H9 (cell line): ENCODE data around the gene B3GNT9. TPM values are rescaled to one million over a fixed set of nuclear protein-coding genes. Genes with fewer than 3 reads are reported as not detected.

Experiments
- DNase-seq: peaks from one replicate; pipeline ENCODE4 v3.0.0-alpha.2; 2017
- H2AFZ ChIP-seq: one replicate; pipeline ENCODE4 v1.6.1; 2013; ENCODE audit warnings: mild to moderate bottlenecking, low read length, control low read depth, moderate library complexity
- H2AK5ac ChIP-seq: 2 replicates; pipeline ENCODE4 v1.6.1; 2013; ENCODE audit warnings: low read length, control low read depth, mixed read lengths; ENCODE audit not compliant: insufficient read length
- H2BK120ac ChIP-seq: one replicate; pipeline ENCODE4 v1.6.1; 2013; ENCODE audit warnings: low read depth, mild to moderate bottlenecking, low read length, control low read depth, inconsistent platforms; ENCODE audit not compliant: poor library complexity, severe bottlenecking
- H2BK12ac ChIP-seq: 2 replicates; pipeline ENCODE4 v1.6.1; 2013; ENCODE audit warnings: low read length, control low read depth, mixed read lengths, low read depth; ENCODE audit not compliant: insufficient read length
- H2BK15ac ChIP-seq: 2 replicates; pipeline ENCODE4 v1.6.1; 2013; ENCODE audit warnings: low read depth, low read length, control low read depth
- H2BK20ac ChIP-seq: one replicate; pipeline ENCODE4 v1.6.1; 2013; ENCODE audit warnings: low read depth, mild to moderate bottlenecking, low read length, control low read depth, inconsistent platforms; ENCODE audit not compliant: poor library complexity, severe bottlenecking
- H2BK5ac ChIP-seq: 2 replicates; pipeline ENCODE4 v1.6.1; 2013; ENCODE audit warnings: low read length, control low read depth, mixed read lengths; ENCODE audit not compliant: insufficient read length
- H3K14ac ChIP-seq: 2 replicates; pipeline ENCODE4 v1.6.1; 2013; ENCODE audit warnings: low read length, control low read depth; ENCODE audit not compliant: insufficient read depth
- H3K18ac ChIP-seq: 2 replicates; pipeline ENCODE4 v1.6.1; 2013; ENCODE audit warnings: low read depth, mild to moderate bottlenecking, mixed read lengths, low read length, control low read depth; ENCODE audit not compliant: insufficient read length
- H3K23ac ChIP-seq: 2 replicates; pipeline ENCODE4 v1.6.1; 2013; ENCODE audit warnings: low read length, control low read depth, mixed read lengths, low read depth; ENCODE audit not compliant: insufficient read length
- H3K23me2 ChIP-seq: 2 replicates; pipeline ENCODE4 v1.6.1; 2013; ENCODE audit warnings: low read depth, mild to moderate bottlenecking, mixed read lengths, low read length, control low read depth; ENCODE audit not compliant: insufficient read length, poor library complexity, severe bottlenecking
- H3K27ac ChIP-seq: 2 replicates; pipeline ENCODE4 v1.5.1; 2013; ENCODE audit warnings: low read length, control low read depth, mixed read lengths, low read depth; ENCODE audit not compliant: insufficient read length
- H3K27me3 ChIP-seq: 2 replicates; pipeline ENCODE4 v1.6.1; 2013; ENCODE audit warnings: low read length, control low read depth, inconsistent platforms; ENCODE audit not compliant: insufficient read depth
- H3K4ac ChIP-seq: 2 replicates; pipeline ENCODE4 v1.6.1; 2013; ENCODE audit warnings: low read depth, mild to moderate bottlenecking, control low read depth, inconsistent platforms, low read length, moderate library complexity
- H3K4me1 ChIP-seq: 2 replicates; pipeline ENCODE4 v1.6.1; 2013; ENCODE audit warnings: low read length, control low read depth, inconsistent platforms; ENCODE audit not compliant: insufficient read depth
- H3K4me2 ChIP-seq: 2 replicates; pipeline ENCODE4 v1.6.1; 2013; ENCODE audit warnings: low read length, control low read depth, mixed read lengths; ENCODE audit not compliant: insufficient read length, insufficient read depth
- H3K56ac ChIP-seq: 2 replicates; pipeline ENCODE4 v1.6.1; 2013; ENCODE audit warnings: low read depth, mild to moderate bottlenecking, mixed read lengths, low read length, control low read depth; ENCODE audit not compliant: insufficient read length
- H3K79me1 ChIP-seq: 2 replicates; pipeline ENCODE4 v1.6.1; 2013; ENCODE audit warnings: low read depth, mild to moderate bottlenecking, moderate library complexity, low read length, control low read depth, inconsistent platforms; ENCODE audit not compliant: insufficient read depth, poor library complexity, severe bottlenecking
- H3K79me2 ChIP-seq: 2 replicates; pipeline ENCODE4 v1.6.1; 2013; ENCODE audit warnings: low read length, control low read depth, inconsistent platforms; ENCODE audit not compliant: insufficient read depth
- H3K9ac ChIP-seq: 2 replicates; pipeline ENCODE4 v1.6.1; 2013; ENCODE audit warnings: low read length, control low read depth, mixed read lengths; ENCODE audit not compliant: insufficient read length; ENCODE audit errors: extremely low read depth
- H3K9me3 ChIP-seq: one replicate; pipeline ENCODE4 v1.6.1; 2013; ENCODE audit warnings: low read depth, low read length, inconsistent platforms; ENCODE audit not compliant: control insufficient read depth
- H3T11ph ChIP-seq: one replicate; pipeline ENCODE4 v1.6.1; 2013; ENCODE audit warnings: mild to moderate bottlenecking, low read length, control low read depth, inconsistent platforms
- H4K20me1 ChIP-seq: one replicate; pipeline ENCODE4 v1.6.1; 2013; ENCODE audit not compliant: control insufficient read depth, insufficient read length, insufficient read depth
- H4K5ac ChIP-seq: 2 replicates; pipeline ENCODE4 v1.6.1; 2013; ENCODE audit warnings: low read depth, mild to moderate bottlenecking, mixed read lengths, low read length, control low read depth; ENCODE audit not compliant: insufficient read length
- H4K8ac ChIP-seq: replicated peaks from 2 replicates; pipeline ENCODE4 v1.6.1; 2013; ENCODE audit warnings: low read length, control low read depth, mixed read lengths, low read depth; ENCODE audit not compliant: insufficient read length
- H4K91ac ChIP-seq: 2 replicates; pipeline ENCODE4 v1.6.1; 2013; ENCODE audit warnings: low read depth, mild to moderate bottlenecking, moderate library complexity, mixed read lengths, low read length, control low read depth; ENCODE audit not compliant: insufficient read length
- H3K27ac Mint-ChIP-seq, 3 experiments: 2 replicates in 2 of 3; 3 replicates in 1 of 3; pipeline ENCODE4 v1.8.0; 2020 to 2021; ENCODE audit warnings: mixed read lengths in 3 of 3, mild to moderate bottlenecking in 1 of 3, moderate library complexity in 1 of 3
- H3K27me3 Mint-ChIP-seq: 2 replicates; pipeline ENCODE4 v1.8.0; 2021; ENCODE audit warnings: low read depth, mild to moderate bottlenecking, moderate library complexity, mixed read lengths
- H3K36me3 Mint-ChIP-seq, 3 experiments: 2 replicates in 2 of 3; 3 replicates in 1 of 3; pipeline ENCODE4 v1.8.0; 2020 to 2021; ENCODE audit warnings: low read depth in 3 of 3, mixed read lengths in 3 of 3; ENCODE audit not compliant: insufficient read depth in 1 of 3
- H3K4me1 Mint-ChIP-seq, 2 experiments: 2 replicates each; pipeline ENCODE4 v1.8.0; 2020; ENCODE audit warnings: mixed read lengths in 2 of 2
- H3K4me3 Mint-ChIP-seq, 2 experiments: 2 replicates in 1 of 2; 3 replicates in 1 of 2; pipeline ENCODE4 v1.8.0; 2020 to 2021; ENCODE audit warnings: mild to moderate bottlenecking in 2 of 2, mixed read lengths in 2 of 2, moderate library complexity in 1 of 2
- H3K9me3 Mint-ChIP-seq, 2 experiments: 2 replicates in 1 of 2; 3 replicates in 1 of 2; pipeline ENCODE4 v1.8.0; 2020; ENCODE audit warnings: mild to moderate bottlenecking in 2 of 2, mixed read lengths in 2 of 2, moderate library complexity in 1 of 2
- WGBS: extraction: QIAGEN DNeasy Blood & Tissue Kit; methylation state at CpG from one replicate; pipeline ENCODE4 v1.1.7; 2013; ENCODE audit warnings: missing lambda C conversion rate, low lambda C conversion rate, mixed read lengths; ENCODE audit not compliant: insufficient read length; ENCODE audit errors: extremely low coverage; 5-methylcytosine and 5-hydroxymethylcytosine counted together
- total RNA-seq: library from RNA; stranded (reverse); gene quantifications from 2 replicates; pipeline ENCODE4 v1.2.1, GENCODE V29; 2021
- TF ChIP-seq, protein P1 (sequence below): fragments of 200-600 bp; sonication (generic); conservative IDR thresholded peaks from 3 replicates; pipeline ENCODE4 v1.8.0; 2021; ENCODE audit warnings: antibody characterized with exemption, mild to moderate bottlenecking

Gene B3GNT9
- total RNA-seq, 1 experiment from 2014 or later = 11.2 TPM

DNA sequence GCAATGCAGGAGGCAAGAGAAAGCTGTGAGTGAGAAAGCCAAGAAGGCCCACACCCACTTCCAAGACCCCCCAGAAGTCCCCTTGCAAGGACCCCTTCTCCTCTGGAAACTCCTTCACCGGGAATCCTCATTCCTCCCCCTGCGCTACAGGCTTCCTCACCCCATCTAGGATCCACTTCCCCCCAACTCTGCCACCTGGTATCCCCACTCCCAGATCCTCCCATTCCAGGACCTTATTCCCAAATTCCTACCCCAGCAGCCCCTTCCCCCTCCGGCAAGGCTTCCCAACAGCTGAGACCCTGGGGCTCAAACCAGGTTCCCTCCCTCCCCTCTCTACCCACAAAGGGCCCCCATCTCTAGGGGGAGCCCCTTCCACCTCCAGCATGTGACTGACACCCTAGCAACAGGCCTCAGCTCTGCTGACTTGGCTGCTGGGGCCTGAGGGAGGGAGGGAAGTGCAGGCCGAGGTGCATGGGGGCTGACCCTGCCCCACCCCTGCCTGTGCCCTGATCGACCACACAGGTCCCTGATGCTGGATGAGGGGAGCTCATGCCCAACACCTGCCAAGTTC lies 15.9 kb upstream of the B3GNT9 start:
- peaks cover 14% of the 10 kb centered on the region for H3K23me2 ChIP-seq
- H4K8ac ChIP-seq = no peak overlapping the region
- no peak overlapping the region for H2BK12ac ChIP-seq
- no peak overlapping the region for H3K9ac ChIP-seq
- H4K5ac ChIP-seq = no peak overlapping the region
- no CpG with 5 or more reads among the region's 5 CpGs for WGBS
- no peak overlapping the region for H2AFZ ChIP-seq
- Mint-ChIP-seq H3K36me3 (no peaks in the 10 kb centered on the region; a peak in 1 of 7 replicates), H3K9me3 (peaks cover 3% of the 10 kb centered on the region in 2 experiments; a peak in 2 of 5 replicates), H3K4me3 (peak overlapping the region in 1 of 2 experiments; percentile 66; a peak in 1 of 5 replicates), H3K27me3 (peaks cover 92% of the 10 kb centered on the region), H3K4me1 (peaks cover 23 to 59% of the 10 kb centered on the region in 2 experiments), H3K27ac (no peak overlapping the region)
- no peak overlapping the region for H2AK5ac ChIP-seq
- H3K4me2 ChIP-seq = no peak overlapping the region
- H3T11ph ChIP-seq = no peak overlapping the region
- H2BK20ac ChIP-seq = no peak overlapping the region
- H4K20me1 ChIP-seq = no peaks in the 10 kb centered on the region
- H3K9me3 ChIP-seq = no peaks in the 10 kb centered on the region
- H2BK120ac ChIP-seq = no peak overlapping the region
- no peaks in the 10 kb centered on the region for H3K79me2 ChIP-seq
- no peak overlapping the region for H4K91ac ChIP-seq
- H3K14ac ChIP-seq = no peak overlapping the region
- DNase-seq = no peak
- H3K56ac ChIP-seq = no peak overlapping the region
- H3K27me3 ChIP-seq = peaks cover 84% of the 10 kb centered on the region
- no peak overlapping the region for H2BK5ac ChIP-seq
- peaks cover 4% of the 10 kb centered on the region; the same call in 1 of the 2 replicates for H3K4me1 ChIP-seq
- H3K18ac ChIP-seq = no peak overlapping the region
- H3K79me1 ChIP-seq = no peaks in the 10 kb centered on the region
- H3K4ac ChIP-seq = no peak overlapping the region
- H2BK15ac ChIP-seq = no peak overlapping the region
- no peak overlapping the region for H3K23ac ChIP-seq
- TF ChIP-seq, protein P1, sequence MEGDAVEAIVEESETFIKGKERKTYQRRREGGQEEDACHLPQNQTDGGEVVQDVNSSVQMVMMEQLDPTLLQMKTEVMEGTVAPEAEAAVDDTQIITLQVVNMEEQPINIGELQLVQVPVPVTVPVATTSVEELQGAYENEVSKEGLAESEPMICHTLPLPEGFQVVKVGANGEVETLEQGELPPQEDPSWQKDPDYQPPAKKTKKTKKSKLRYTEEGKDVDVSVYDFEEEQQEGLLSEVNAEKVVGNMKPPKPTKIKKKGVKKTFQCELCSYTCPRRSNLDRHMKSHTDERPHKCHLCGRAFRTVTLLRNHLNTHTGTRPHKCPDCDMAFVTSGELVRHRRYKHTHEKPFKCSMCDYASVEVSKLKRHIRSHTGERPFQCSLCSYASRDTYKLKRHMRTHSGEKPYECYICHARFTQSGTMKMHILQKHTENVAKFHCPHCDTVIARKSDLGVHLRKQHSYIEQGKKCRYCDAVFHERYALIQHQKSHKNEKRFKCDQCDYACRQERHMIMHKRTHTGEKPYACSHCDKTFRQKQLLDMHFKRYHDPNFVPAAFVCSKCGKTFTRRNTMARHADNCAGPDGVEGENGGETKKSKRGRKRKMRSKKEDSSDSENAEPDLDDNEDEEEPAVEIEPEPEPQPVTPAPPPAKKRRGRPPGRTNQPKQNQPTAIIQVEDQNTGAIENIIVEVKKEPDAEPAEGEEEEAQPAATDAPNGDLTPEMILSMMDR = no peak
- no peak overlapping the region for H3K27ac ChIP-seq
